ENCODE results near the gene ACBD3.
A peak's percentile ranks its signal among the peaks of the same experiment; 100 is the strongest.

The ACBD3 gene

GRCh38 chr1:226133504-226134123, 52.9 kb downstream of the ACBD3 start:
- DNase-seq, result no peak

GRCh38 chr1:226132728-226133503, 53.6 kb downstream of the ACBD3 start:
- no peak for DNase-seq

GRCh38 chr1:226131639-226132038, 54.9 kb downstream of the ACBD3 start:
- DNase-seq, result no peak

GRCh38 chr1:226129230-226129629, 57.3 kb downstream of the ACBD3 start:
- no peak for DNase-seq

- DNase-seq, result no peak
These were observed 58.0 kb downstream of the ACBD3 start for GRCh38 chr1:226128487-226129075.

- DNase-seq, result no peak
These were observed 59.5 kb downstream of the ACBD3 start for GRCh38 chr1:226126824-226127569.

- no peak for DNase-seq
These were observed 60.7 kb downstream of the ACBD3 start for GRCh38 chr1:226125831-226126230.

- DNase-seq, result peak; percentile 59 to 88 (median 78)
These were observed 61.4 kb downstream of the ACBD3 start for GRCh38 chr1:226125097-226125630.

- peak in 1 of 6 experiments; percentile 8 for DNase-seq
These were observed 62.7 kb downstream of the ACBD3 start for GRCh38 chr1:226123591-226124471.

GRCh38 chr1:226123212-226123560, 63.4 kb downstream of the ACBD3 start:
- DNase-seq, result peak in 1 of 6 experiments; percentile 21

- peak; percentile 45 to 91 (median 77) for DNase-seq
These were observed 64.7 kb downstream of the ACBD3 start for GRCh38 chr1:226121587-226122400.

GRCh38 chr1:226121049-226121586, 65.4 kb downstream of the ACBD3 start:
- DNase-seq, result no peak

- no peak for DNase-seq
These were observed 66.1 kb downstream of the ACBD3 start for GRCh38 chr1:226120398-226120797.

GRCh38 chr1:226119169-226119568, 67.4 kb downstream of the ACBD3 start:
- no peak for DNase-seq

GRCh38 chr1:226118357-226118756, 68.2 kb downstream of the ACBD3 start:
- DNase-seq, result no peak

GRCh38 chr1:226117330-226117729, 69.2 kb downstream of the ACBD3 start:
- DNase-seq, result no peak

- DNase-seq, result no peak
These were observed 69.9 kb downstream of the ACBD3 start for GRCh38 chr1:226116673-226117072.

- DNase-seq, result no peak
These were observed 73.9 kb downstream of the ACBD3 start for GRCh38 chr1:226112626-226113025.

GRCh38 chr1:226111883-226112261, 74.7 kb downstream of the ACBD3 start:
- no peak for DNase-seq

GRCh38 chr1:226111098-226111882, 75.3 kb downstream of the ACBD3 start:
- DNase-seq, result no peak

Data from stimulated activated naive CD4-positive, alpha-beta T cell (primary cell).